Smooth muscle cell (in vitro differentiated cells): Measurements from ENCODE around the gene PRORP. TPM values are rescaled to one million over a fixed set of nuclear protein-coding genes. Genes with fewer than 3 reads are reported as not detected.

Experiments used
- DNase-seq: peaks from one replicate; lab custom pipeline; 2025; ENCODE audit not compliant: unreplicated experiment; lab: John Stamatoyannopoulos, UW
- H2AFZ ChIP-seq: fragments of 200-600 bp; sonication (generic); 2 replicates; pipeline ENCODE4 v1.6.0; 2016; ENCODE audit warnings: antibody characterized with exemption, low read depth, mild to moderate bottlenecking
- H3F3A ChIP-seq: fragments of 200-600 bp; sonication (generic); 2 replicates; pipeline ENCODE4 v1.6.0; 2017; ENCODE audit warnings: antibody characterized with exemption, low read depth
- H3K27ac ChIP-seq: fragments of 200-600 bp; sonication (generic); 2 replicates; pipeline ENCODE4 v1.5.1; 2016; ENCODE audit warnings: low read depth, mild to moderate bottlenecking
- H3K27me3 ChIP-seq: fragments of 200-600 bp; sonication (generic); 2 replicates; pipeline ENCODE4 v1.6.1; 2016; ENCODE audit warnings: low read depth, mild to moderate bottlenecking
- H3K36me3 ChIP-seq: fragments of 200-600 bp; sonication (generic); 2 replicates; pipeline ENCODE4 v1.5.1; 2016; ENCODE audit warnings: low read depth
- H3K4me1 ChIP-seq: fragments of 200-600 bp; sonication (generic); 2 replicates; pipeline ENCODE4 v1.5.1; 2016; ENCODE audit warnings: low read depth
- H3K4me2 ChIP-seq: fragments of 200-600 bp; sonication (generic); 2 replicates; pipeline ENCODE4 v1.6.0; 2016; ENCODE audit warnings: mild to moderate bottlenecking
- H3K4me3 ChIP-seq: fragments of 200-600 bp; sonication (generic); 2 replicates; pipeline ENCODE4 v1.5.1; 2016; ENCODE audit warnings: mild to moderate bottlenecking
- H3K79me2 ChIP-seq: fragments of 200-600 bp; sonication (generic); 2 replicates; pipeline ENCODE4 v1.6.0; 2016; ENCODE audit warnings: low read depth, mild to moderate bottlenecking
- H3K9ac ChIP-seq: fragments of 200-600 bp; sonication (generic); 2 replicates; pipeline ENCODE4 v1.6.0; 2016; ENCODE audit warnings: low read depth
- H3K9me3 ChIP-seq: fragments of 200-600 bp; sonication (generic); replicated peaks from 2 replicates; pipeline ENCODE4 v1.5.1; 2016; ENCODE audit warnings: low read depth
- H4K20me1 ChIP-seq: fragments of 200-600 bp; sonication (generic); 2 replicates; pipeline ENCODE4 v1.6.0; 2016; ENCODE audit warnings: low read depth
- CTCF ChIP-seq: fragments of 200-600 bp; sonication (generic); IDR thresholded peaks from 2 replicates; pipeline ENCODE4 v1.5.1; 2017; ENCODE audit warnings: borderline replicate concordance, mild to moderate bottlenecking, antibody characterized with exemption; ENCODE audit not compliant: insufficient read depth, poor library complexity, severe bottlenecking
- WGBS: methylation state at CpG from one replicate; pipeline ENCODE4 v1.1.7; 2016; ENCODE audit warnings: low lambda C conversion rate; 5-methylcytosine and 5-hydroxymethylcytosine counted together
- polyA plus RNA-seq: library from polyadenylated mRNA; unstranded; fragments of >200 nt; fragmentation: Nextera tagmentation; extraction: Ambion mirVana; gene quantifications from 2 replicates; pipeline ENCODE4 v1.2.1, GENCODE V29; 2016
- total RNA-seq: library from RNA; depleted of rRNA; stranded (reverse); fragments of >200 nt; gene quantifications from 2 replicates; pipeline ENCODE4 v1.2.3, GENCODE V29; 2014

Gene PRORP
- total and polyA plus RNA-seq, 2 experiments from 2014 or later: 17.6 to 29.1 TPM

GRCh38 chr14:35159742-35160409 is 37.5 kb downstream of the PRORP start:
- Histone ChIP-seq H3F3A (peaks cover 6% of the 10 kb centered on the region), H3K27me3 (no peaks in the 10 kb centered on the region), H4K20me1 (peaks cover 11% of the 10 kb centered on the region), H3K4me2 (peak overlapping the region; percentile 65), H3K9ac (peak overlapping the region; percentile 64), H3K4me3 (no peak overlapping the region), H3K27ac (peak overlapping the region; percentile 90), H3K79me2 (no peaks in the 10 kb centered on the region), H3K4me1 (peaks cover 19% of the 10 kb centered on the region), H3K9me3 (no peaks in the 10 kb centered on the region), H2AFZ (no peak overlapping the region), H3K36me3 (no peaks in the 10 kb centered on the region)
- no peak for DNase-seq
- no peak for TF ChIP-seq CTCF
- 17% methylated on average over 6 of the region's 6 CpGs for WGBS

DNA sequence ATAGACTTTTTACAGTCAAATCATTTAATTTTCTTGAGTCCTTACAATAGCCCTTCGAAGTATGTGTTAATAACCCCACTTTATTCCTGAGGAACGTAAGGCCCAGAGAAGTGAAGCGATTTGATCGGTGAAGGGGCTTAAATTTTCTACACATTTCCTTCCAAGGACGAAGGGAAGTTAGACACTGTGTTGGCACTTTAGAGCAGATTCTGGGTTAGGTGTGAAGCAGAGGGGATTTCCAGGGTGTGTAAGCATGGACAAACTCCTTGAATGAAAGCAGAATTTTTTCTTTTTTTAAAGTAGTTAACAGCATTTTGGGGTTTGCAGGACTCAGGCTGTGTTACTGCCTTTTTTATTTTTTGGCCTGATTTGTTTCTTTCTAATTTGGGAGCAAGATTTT is 38.9 kb downstream of the PRORP start:
- TF ChIP-seq CTCF: no peak
- Histone ChIP-seq H3K9ac (peak overlapping the region; percentile 11), H3K27me3 (no peaks in the 10 kb centered on the region), H3K36me3 (no peaks in the 10 kb centered on the region), H3K9me3 (no peaks in the 10 kb centered on the region), H3K79me2 (no peaks in the 10 kb centered on the region), H3F3A (peaks cover 6% of the 10 kb centered on the region), H3K4me2 (no peak overlapping the region), H4K20me1 (peaks cover 11% of the 10 kb centered on the region), H3K4me3 (no peak overlapping the region), H3K27ac (peak overlapping the region; percentile 90), H2AFZ (no peak overlapping the region), H3K4me1 (peaks cover 12% of the 10 kb centered on the region)
- 91% methylated on average over 5 of the region's 5 CpGs for WGBS
- no peak for DNase-seq

DNA sequence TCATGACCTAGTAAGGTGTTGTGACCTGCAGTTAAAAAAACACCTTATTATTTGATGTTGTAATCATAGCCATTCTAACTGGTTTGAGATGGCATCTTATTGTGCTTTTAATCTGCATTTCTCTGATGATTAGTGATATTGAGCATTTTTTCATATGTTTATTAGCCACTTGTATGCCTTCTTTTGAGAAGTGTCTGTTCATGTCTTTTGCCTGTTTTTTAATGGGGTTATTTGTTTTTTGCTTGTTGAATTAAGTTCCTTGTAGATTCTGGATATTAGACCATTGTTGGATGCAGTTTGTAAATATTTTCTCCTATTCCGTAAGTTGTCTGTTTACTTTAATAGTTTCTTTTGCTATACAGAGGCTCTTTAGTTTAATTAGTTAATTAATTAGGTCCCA is 41.0 kb downstream of the PRORP start:
- Histone ChIP-seq H3K9ac (no peak overlapping the region), H3K36me3 (no peaks in the 10 kb centered on the region), H3K4me2 (no peak overlapping the region), H3K9me3 (no peaks in the 10 kb centered on the region), H3K79me2 (peaks cover 3% of the 10 kb centered on the region), H3K4me1 (peaks cover 12% of the 10 kb centered on the region), H4K20me1 (peaks cover 11% of the 10 kb centered on the region), H3F3A (peaks cover 6% of the 10 kb centered on the region), H3K27ac (no peak overlapping the region), H2AFZ (no peak overlapping the region), H3K4me3 (no peak overlapping the region), H3K27me3 (no peaks in the 10 kb centered on the region)
- no peak for DNase-seq
- 100% methylated on average over 1 of the region's 1 CpG for WGBS
- no peak for TF ChIP-seq CTCF

- Histone ChIP-seq H3K4me1 (peaks cover 5% of the 10 kb centered on the region), H4K20me1 (peaks cover 8% of the 10 kb centered on the region), H3K79me2 (peaks cover 3% of the 10 kb centered on the region), H3K4me2 (no peak overlapping the region), H3K4me3 (no peak overlapping the region), H2AFZ (no peak overlapping the region), H3K36me3 (no peaks in the 10 kb centered on the region), H3F3A (peaks cover 6% of the 10 kb centered on the region), H3K27me3 (no peaks in the 10 kb centered on the region), H3K27ac (no peak overlapping the region), H3K9me3 (no peaks in the 10 kb centered on the region), H3K9ac (no peak overlapping the region)
- WGBS: 92% methylated on average over 5 of the region's 5 CpGs
- TF ChIP-seq CTCF: no peak
- no peak for DNase-seq
Measured at GRCh38 chr14:35164849-35165248, 42.5 kb downstream of the PRORP start.
